ENCODE data around the gene OLFM2. TPM values are rescaled to one million over a fixed set of nuclear protein-coding genes. Genes with fewer than 3 reads are reported as not detected.

OLFM2 gene
- total and polyA plus RNA-seq, 2 donors from 2014 or later = 2.1 to 5.4 TPM

- DNase-seq (no peak), FAIRE-seq (no peak)
- TF ChIP-seq CTCF (IDR thresholded peaks at IDR 0.05; ENCODE audit: borderline replicate concordance, extremely low read depth, insufficient read depth) = no peak
- peaks cover 0 to 9% (median 6%) of the 10 kb centered on the region in 3 donors for H3K4me1 ChIP-seq (ENCODE audit: control insufficient read depth in 2 of 3, insufficient read depth in 2 of 3, low read depth in 1 of 3, low read length in 3 of 3)
- H3K4me3 ChIP-seq (ENCODE audit: low read length in 3 of 3) = peak overlapping the region; percentile 66 to 93 (median 90)
- H3K36me3 ChIP-seq (ENCODE audit: control insufficient read depth in 2 of 3, insufficient read depth in 3 of 3, low read length in 3 of 3) = no peaks in the 10 kb centered on the region
- H3K27ac ChIP-seq (ENCODE audit: low read depth in 2 of 2, low read length in 2 of 2) = peak overlapping the region; percentile 84 to 97
- no peaks in the 10 kb centered on the region for H3K27me3 ChIP-seq (ENCODE audit: control insufficient read depth, insufficient read depth, low read length)
- H3K9ac ChIP-seq (ENCODE audit: low read length in 3 of 3) = peak overlapping the region; percentile 47 to 92 (median 84)
- no peaks in the 10 kb centered on the region for H3K9me3 ChIP-seq (ENCODE audit: control insufficient read depth in 2 of 3, insufficient read depth in 1 of 3, low read length in 3 of 3)
- intact Hi-C loops (cut with DNase I) = no loop called here
Observed at GRCh38 chr19:9818175-9818733, 118.1 kb downstream of the OLFM2 start.

- Histone ChIP-seq H3K4me1 (ENCODE audit: control insufficient read depth in 2 of 3, insufficient read depth in 2 of 3, low read depth in 1 of 3, low read length in 3 of 3) (peaks cover 0 to 2% (median 0%) of the 10 kb centered on the region in 3 donors), H3K27ac (ENCODE audit: low read depth in 2 of 2, low read length in 2 of 2) (no peak overlapping the region), H3K27me3 (ENCODE audit: control insufficient read depth, insufficient read depth, low read length) (no peaks in the 10 kb centered on the region), H3K36me3 (ENCODE audit: control insufficient read depth in 2 of 3, insufficient read depth in 3 of 3, low read length in 3 of 3) (peaks cover 7 to 12% (median 10%) of the 10 kb centered on the region in 3 donors), H3K9ac (ENCODE audit: low read length in 3 of 3) (no peak overlapping the region), H3K4me3 (ENCODE audit: low read length in 3 of 3) (no peak overlapping the region), H3K9me3 (ENCODE audit: control insufficient read depth in 2 of 3, insufficient read depth in 1 of 3, low read length in 3 of 3) (no peaks in the 10 kb centered on the region)
- TF ChIP-seq CTCF (IDR thresholded peaks at IDR 0.05; ENCODE audit: borderline replicate concordance, extremely low read depth, insufficient read depth) = no peak
- intact Hi-C loops (cut with DNase I) = no loop called here
- DNase-seq (no peak), FAIRE-seq (no peak)
Observed at GRCh38 chr19:9811139-9811538, 125.2 kb downstream of the OLFM2 start.

GRCh38 chr19:9808855-9809824 is 127.2 kb downstream of the OLFM2 start:
- no peak overlapping the region for H3K27ac ChIP-seq (ENCODE audit: low read depth in 2 of 2, low read length in 2 of 2)
- peaks cover 7 to 12% (median 10%) of the 10 kb centered on the region in 3 donors for H3K36me3 ChIP-seq (ENCODE audit: control insufficient read depth in 2 of 3, insufficient read depth in 3 of 3, low read length in 3 of 3)
- FAIRE-seq (no peak), DNase-seq (no peak)
- H3K27me3 ChIP-seq (ENCODE audit: control insufficient read depth, insufficient read depth, low read length) = no peaks in the 10 kb centered on the region
- intact Hi-C loops (cut with DNase I) = no loop called here
- H3K4me3 ChIP-seq (ENCODE audit: low read length in 3 of 3) = no peak overlapping the region
- no peak overlapping the region for H3K9ac ChIP-seq (ENCODE audit: low read length in 3 of 3)
- peaks cover 0 to 2% (median 0%) of the 10 kb centered on the region in 3 donors for H3K4me1 ChIP-seq (ENCODE audit: control insufficient read depth in 2 of 3, insufficient read depth in 2 of 3, low read depth in 1 of 3, low read length in 3 of 3)
- no peaks in the 10 kb centered on the region for H3K9me3 ChIP-seq (ENCODE audit: control insufficient read depth in 2 of 3, insufficient read depth in 1 of 3, low read length in 3 of 3)
- TF ChIP-seq CTCF (IDR thresholded peaks at IDR 0.05; ENCODE audit: borderline replicate concordance, extremely low read depth, insufficient read depth) = no peak
